T-helper 22 cell (primary cell): ENCODE results near the gene ATG2A.

Experiments
- DNase-seq: peaks from one replicate; pipeline ENCODE4 v3.0.0-alpha.2; 2020; ENCODE audit warnings: low read depth

ATG2A gene

DNA sequence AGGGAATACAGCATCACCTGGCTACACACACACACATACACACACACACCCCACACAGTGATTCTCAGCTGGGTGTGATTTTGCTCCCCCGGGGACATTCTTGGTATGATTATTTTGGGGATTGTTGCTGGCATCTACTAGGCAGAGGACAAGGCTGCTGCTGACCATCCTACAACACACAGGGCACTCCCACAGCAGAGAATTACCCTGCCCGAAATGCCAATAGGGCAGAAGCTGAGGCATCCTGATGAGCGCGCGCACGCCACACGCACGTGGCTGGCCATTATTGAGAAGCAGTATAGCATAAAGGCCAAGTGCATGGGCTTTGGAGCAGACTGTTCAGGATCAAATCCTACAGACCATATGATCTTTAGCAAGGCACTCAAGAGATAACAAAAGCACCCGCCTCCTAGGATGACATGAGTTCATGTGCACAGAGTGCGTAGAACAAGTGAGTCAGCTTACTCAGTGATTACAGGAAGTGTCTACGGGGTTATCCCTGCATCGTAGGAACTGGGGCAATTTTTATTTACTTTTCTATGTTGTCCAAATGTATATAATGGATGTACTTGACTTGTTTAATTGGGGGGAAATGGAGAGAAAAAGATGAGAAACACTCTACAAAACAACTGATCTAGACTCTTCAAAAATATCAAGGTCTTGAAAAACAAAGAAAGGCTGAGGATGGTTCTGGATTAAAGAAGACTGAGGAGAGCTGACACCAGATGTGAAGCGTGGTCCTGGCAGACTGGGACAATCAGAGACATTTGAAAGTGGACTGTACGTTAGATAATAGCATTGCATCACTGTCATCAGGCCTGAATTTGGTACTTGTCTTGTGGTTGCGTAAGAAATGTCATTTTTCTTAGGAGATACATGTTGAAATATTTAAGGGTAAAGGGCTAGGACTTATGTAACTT, 31.4 kb downstream of the ATG2A start:
- DNase-seq, result peak; percentile 41

DNA sequence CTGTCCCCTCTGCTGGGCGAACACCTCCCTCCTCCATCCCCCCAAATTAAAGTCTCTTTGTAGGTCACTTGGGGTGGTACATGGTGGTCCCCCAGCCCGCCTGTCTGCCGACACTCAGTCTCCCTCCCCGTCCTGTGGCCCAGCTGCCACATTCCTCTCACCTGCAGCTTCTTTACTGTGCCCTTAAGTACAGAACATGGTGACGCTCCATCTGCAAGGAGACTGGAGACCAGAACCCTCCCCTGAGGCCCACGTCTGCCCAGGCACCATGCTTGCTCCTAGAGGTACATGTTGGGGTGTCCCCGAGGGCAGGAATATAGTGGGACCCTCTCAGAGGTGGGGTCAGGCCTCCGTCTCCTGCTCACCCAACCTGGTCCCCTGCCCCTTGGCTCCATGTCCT, 33.0 kb downstream of the ATG2A start:
- no peak for DNase-seq

DNA sequence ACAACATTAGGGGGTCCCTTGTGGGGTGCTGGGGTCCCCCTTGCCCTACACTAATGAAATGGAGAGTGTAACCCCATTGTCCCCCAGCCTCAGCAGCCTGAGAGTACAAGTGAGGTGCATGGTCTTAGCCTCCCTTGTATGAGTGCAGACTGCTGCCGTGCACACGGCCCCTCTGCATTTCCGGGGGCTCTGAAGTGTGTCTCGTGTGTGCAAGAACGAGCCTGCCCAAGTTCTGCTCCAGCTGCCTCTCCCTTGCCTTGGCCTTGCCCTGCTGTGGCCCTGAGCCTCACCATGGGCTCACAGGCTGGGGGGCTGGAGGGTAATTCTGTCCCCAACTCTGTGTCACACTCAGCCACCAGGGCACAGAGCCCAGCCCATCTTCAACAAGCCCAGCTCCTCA, 33.4 kb downstream of the ATG2A start:
- no peak for DNase-seq

DNA sequence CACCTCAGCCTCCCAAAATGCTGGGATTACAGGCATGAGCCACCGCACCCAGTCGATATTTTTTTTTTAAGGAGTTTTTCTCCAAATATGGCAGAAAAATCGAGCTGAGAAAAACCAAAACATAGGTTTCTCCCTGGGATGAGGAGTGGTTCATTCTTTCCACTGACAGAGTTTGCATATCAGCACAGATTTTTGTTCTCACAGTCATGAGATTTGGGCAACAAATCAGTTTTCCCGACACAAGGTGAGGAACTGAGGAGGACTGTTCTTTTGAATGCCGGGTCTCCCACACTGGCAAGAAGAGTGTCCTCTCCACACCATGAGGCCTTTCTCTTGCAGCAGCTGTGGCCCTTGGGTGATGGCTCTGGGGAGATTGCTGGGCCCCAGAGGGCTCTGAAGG, 34.8 kb downstream of the ATG2A start:
- DNase-seq, result no peak

GRCh38 chr11:64881476-64881875, 35.5 kb downstream of the ATG2A start:
- no peak for DNase-seq

GRCh38 chr11:64880240-64881001, 36.6 kb downstream of the ATG2A start:
- DNase-seq, result no peak

- DNase-seq, result no peak
Measured at GRCh38 chr11:64879244-64879900, 37.6 kb downstream of the ATG2A start.

DNA sequence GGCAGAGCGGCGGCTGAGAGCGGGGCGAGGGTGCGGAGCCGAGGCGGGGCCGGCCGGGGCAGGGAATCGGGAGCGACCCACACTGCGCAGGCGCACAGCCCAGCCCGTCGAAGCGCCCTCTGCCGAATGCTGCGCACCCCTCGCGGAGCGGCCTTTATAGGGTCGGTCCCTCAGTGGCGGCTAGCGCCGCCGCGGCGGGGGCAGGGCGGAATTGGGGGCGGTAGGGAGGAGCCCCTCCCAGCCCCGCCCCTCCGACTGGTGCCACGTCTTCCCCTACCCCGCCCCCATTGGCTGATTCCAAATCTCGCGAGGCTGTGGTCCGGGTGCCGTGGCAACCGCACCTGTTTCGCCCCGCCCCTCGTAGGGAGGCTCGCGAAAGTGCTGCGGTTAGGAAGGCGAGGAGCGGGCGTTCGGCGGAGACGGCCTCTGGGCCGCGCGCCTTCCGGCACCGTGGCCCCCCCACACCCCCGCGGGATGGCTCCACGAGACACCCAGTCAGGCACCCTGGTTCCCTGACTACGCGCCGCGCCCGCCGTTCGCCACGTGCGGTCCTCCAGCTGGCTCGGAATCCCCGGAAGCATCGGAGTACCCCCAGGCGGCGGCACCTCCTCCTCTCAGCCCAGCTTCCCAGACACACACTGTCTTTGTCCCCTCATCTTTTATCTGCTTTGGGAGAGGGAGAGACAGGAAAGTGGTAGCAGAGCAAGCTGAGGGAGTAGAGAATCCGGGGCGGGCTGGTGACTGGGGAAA, 38.3 kb downstream of the ATG2A start, which contains the start of gene EHD1:
Gene EHD1 (minus strand): TSS at position 128 of the 750 bp plus-strand sequence. CDS start 157 bp downstream, outside the sequence.
- DNase-seq, result peak; percentile 100

- DNase-seq, result peak; percentile 37
Measured at GRCh38 chr11:64878223-64878493, 38.9 kb downstream of the ATG2A start.

DNA sequence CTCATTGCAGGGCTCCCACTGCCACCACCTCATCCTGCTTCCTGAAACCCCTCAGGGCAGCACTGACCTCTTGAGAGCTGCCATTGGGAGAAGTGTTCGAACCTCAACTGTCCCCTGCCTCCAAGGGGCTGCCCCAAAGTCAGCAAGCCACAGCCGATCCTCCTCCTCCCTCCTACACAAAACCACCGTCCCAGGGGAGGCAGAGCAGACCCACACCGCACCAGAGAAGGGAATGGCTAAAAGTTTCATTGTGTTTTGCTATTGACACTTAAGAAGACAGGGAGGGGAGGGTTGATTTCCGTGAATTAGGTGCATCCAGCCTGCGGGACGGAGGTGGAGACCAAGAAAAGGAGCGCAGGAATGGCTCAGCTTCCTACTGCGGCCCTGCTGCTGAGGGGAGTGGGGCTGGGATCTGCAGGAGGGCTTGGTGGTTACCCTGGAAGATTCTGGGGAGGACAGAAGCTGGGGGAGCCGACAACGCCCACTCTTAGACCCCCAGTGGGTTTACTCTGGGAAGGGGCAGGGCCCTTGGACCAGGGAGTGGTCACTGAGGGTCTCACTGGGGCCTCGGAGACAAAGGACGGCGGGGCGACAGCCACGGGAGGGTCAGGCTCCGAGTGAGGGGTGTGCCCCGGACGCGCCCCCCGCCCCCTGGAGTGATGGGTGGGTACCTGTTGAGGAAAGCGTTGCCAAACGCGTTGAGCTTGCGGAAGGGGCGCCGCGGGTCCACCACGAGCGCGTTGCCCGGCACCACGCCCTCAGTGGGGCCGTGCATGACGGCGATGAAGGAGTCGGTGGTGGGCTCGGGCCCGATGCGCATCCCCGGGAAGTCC, 39.4 kb downstream of the ATG2A start:
- no peak for DNase-seq

- DNase-seq, result no peak
Measured at GRCh38 chr11:64876835-64877341, 40.1 kb downstream of the ATG2A start.

DNA sequence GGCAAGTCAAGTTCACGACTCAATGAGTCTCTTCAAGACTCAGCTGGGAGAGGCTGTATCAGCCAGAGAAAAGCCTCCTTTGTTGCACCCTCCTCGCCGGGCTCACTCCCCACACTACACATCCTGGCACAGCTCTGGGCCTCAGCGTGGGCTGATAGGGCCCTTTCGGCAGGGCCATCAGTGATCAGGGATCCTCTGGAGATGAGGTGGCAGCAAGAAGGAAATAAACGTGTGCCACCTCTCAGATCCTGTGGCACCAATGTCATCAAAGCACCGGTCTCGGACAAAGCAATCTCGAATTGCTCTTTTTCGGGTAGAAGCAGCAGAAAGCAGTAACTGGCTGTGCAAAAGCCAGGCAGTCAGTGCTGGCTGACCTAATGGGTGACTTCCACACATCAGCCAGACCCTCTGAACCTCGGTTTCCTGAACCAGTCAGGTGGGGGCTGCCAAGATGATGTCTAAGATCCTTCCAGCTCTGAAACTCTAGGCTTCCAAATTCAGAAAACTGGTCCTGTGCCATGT, 40.7 kb downstream of the ATG2A start:
- no peak for DNase-seq

GRCh38 chr11:64875369-64876228, 41.4 kb downstream of the ATG2A start:
- no peak for DNase-seq

DNA sequence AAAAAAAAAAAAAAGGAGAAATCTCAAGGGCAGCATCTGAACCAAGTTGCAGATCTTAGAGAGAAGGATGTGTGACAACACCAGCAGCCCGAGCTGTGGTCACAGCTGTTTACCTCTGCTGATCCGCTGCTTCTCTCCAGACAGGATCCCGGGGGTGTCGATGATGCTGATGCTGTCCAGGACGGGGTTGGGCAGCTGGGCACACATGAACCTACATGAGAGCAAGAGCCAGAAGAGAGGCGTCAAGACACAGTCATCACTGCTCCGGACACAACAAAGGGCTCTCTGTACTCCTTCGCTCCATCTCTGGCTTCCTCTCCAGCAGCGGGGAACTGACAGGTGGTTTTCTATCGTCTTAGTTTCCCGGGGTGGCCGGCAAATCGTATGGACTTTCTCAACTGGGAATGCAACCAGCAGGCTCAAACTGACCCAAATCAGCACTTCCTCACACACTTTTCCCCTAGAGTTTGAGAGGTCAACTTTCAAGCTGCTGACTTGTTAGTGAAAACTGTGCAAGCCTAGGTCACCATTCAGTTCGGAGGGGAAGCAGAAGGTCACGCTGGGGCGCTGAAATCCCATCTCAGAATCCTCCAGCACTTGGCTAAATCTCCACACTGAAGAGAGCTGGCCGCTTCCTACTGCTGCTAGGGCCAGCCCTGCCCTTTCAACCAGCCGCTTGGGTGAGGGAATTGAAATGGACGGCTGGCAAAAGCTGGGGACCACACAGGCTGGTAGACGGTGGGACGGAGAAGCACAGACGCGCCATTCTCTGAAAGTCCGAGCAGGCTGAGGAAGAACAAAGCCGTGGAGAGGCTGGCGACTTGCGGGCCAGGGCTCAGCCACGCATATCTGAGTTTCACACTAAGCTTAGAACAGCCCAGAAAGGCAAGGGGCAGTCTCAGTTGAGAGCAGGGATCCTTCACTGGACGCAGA, 42.4 kb downstream of the ATG2A start:
- peak; percentile 58 for DNase-seq

GRCh38 chr11:64872790-64873488, 44.1 kb downstream of the ATG2A start:
- DNase-seq, result no peak

- no peak for DNase-seq
Measured at GRCh38 chr11:64871492-64871891, 45.5 kb downstream of the ATG2A start.

DNA sequence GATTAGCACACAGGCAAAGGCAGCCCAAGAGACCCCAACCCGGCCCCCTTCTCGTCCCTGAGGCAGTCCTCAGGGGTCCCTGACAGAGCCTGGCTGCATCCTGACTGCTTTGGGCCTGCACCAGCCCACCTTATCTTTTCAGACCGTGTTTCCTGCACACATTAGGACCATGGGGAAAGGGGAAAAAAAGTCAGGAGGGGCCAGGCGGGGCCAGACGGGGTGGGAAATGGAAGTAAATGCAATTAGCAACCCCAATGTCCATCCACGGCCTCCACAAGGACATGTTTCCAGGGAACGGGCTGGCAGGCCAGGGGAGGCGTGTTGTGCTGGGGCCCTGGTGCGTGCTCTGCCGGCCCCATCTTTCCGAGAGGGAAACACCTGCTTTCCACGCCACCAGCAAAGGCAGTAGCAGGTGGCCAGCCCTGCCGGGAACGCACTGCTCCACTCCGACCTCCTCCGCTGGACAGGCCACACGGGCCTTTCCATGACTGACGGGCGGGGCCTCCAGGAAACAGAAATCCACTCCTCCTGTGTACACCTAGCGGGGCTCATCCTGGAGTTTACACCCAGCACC, 46.0 kb downstream of the ATG2A start:
- DNase-seq, result no peak
